Dermis lymphatic vessel endothelial cell (primary cell): ENCODE results near the gene MRM3. TPM values are rescaled to one million over a fixed set of nuclear protein-coding genes. Genes with fewer than 3 reads are reported as not detected.

ENCODE experiments used
- total RNA-seq: library from RNA; depleted of rRNA; stranded (reverse); fragments of >200 nt; gene quantifications from 2 replicates; pipeline ENCODE4 v1.2.1, GENCODE V29; 2014

MRM3 gene
- total RNA-seq = 15.0 and 19.0 TPM in 2 replicates

GRCh38 chr17:781805-782731 lies at the start of gene MRM3, which contains the start of gene GLOD4:
Gene MRM3, plus strand, starts transcription at chr17:782353. Its CDS starts 26 bp downstream, at chr17:782379.
Gene GLOD4, minus strand, starts transcription at chr17:782280. Its CDS starts 25 bp downstream, at chr17:782255.

GRCh38 chr17:752002-752619 lies 30.0 kb upstream of the MRM3 start, which contains the start of gene GEMIN4:
Gene GEMIN4, minus strand, starts transcription at chr17:752264. Its CDS starts 122 bp downstream, at chr17:752142.

Other genes starting within 250 kb of the MRM3 start
- 11.5 and 11.8 TPM in 2 replicates for gene VPS53, start 67.5 kb upstream of the MRM3 start, total RNA-seq
- gene TLCD3A, start 49.8 kb upstream of the MRM3 start, total RNA-seq = 13.4 and 17.5 TPM in 2 replicates
- 7.7 and 8.9 TPM in 2 replicates for gene GEMIN4, start 30.1 kb upstream of the MRM3 start, total RNA-seq
- 51.1 and 52.8 TPM in 2 replicates for gene GLOD4, start 73 bp upstream of the MRM3 start, total RNA-seq
- 128 and 145 TPM in 2 replicates for gene NXN, start 197.4 kb downstream of the MRM3 start, total RNA-seq
- 14.5 and 15.6 TPM in 2 replicates for gene TIMM22, start 214.8 kb downstream of the MRM3 start, total RNA-seq